Right lobe of liver (tissue), 4 donors: ENCODE results near the gene ADGRD1.

Experiments
- CTCF ChIP-seq, 4 donors: fragments of 200-600 bp in 3 of 4; fragments of 450-650 bp in 1 of 4; IDR thresholded peaks; one replicate each; pipeline versions ENCODE4 v1.5.1 to v1.8.0; 2016 to 2022; ENCODE audit warnings: antibody characterized with exemption in 4 of 4, mild to moderate bottlenecking in 2 of 4
- POLR2A ChIP-seq: fragments of 450-650 bp; IDR thresholded peaks from one replicate; pipeline ENCODE4 v1.6.1; 2017; ENCODE audit warnings: antibody characterized with exemption, mild to moderate bottlenecking
- donor health status: DM: no; HTN: no; CAD: no.
- donor health status: DM: no; HTN: no; CAD: no.
- donor health status: DM: no; HTN: yes; CAD: no.

GRCh38 chr12:131123817-131124216, 170.1 kb downstream of the ADGRD1 start:
- no peak for TF ChIP-seq CTCF (IDR thresholded peaks at IDR 0.05)
- TF ChIP-seq POLR2A: no peak
